HG03575 (cell line): ENCODE measurements around the gene CD79A.
"Not testable (repeated sequence)": the region's sequence is repeated elsewhere in the genome, so short reads cannot be mapped to it uniquely, and the experiment has no call there.

Experiments
- ATAC-seq: cut with Tn5 transposase; IDR thresholded peaks from one replicate; pipeline ENCODE4 v1.9.1; 2021; ENCODE audit not compliant: unreplicated experiment, insufficient number of reproducible peaks, low FRiP score; ENCODE audit errors: extremely low read depth

Gene CD79A

GRCh38 chr19:41914424-41914834, 37.4 kb downstream of the CD79A start:
- ATAC-seq, result not testable (repeated sequence)

DNA sequence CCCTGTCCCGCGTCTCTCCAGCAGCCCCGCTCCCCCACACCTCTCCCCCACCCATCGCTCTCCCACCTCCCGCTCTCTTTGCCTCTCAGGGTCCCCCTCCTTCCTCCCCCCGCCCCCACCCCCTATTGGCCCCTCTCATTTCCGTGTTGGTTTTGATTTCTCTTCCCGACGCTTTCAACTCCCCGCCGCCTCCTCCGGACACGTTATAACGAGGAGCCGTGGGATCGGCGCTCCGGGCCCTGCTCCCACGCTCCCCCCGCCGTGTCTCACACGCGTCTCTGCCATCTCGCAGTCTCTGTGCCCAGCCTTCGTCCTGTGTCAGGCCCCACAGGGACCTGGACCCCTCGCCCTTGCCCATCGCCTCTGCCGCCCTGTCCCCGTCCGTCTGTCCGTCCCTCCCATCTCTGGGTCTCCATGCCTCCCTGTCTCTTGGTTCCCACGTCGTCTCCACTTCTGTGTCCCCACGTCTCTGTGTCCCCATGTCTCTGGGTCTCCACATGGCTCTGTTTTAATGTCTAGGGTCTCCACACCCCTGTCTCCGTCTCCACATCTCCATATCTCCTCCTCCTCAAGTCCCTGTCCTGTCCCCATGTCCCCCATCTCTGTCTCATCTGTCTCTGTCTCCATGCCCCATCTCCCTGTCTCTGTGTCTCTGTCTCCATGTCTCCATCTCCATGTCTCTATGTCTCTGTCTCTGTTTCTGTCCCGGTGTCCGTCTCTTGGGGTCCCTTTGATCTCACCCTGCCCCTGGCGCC, 38.1 kb downstream of the CD79A start:
- ATAC-seq, result no peak

GRCh38 chr19:41915776-41916414, 38.8 kb downstream of the CD79A start:
- no peak for ATAC-seq

- no peak for ATAC-seq
Measured at GRCh38 chr19:41917676-41918075, 40.6 kb downstream of the CD79A start.

DNA sequence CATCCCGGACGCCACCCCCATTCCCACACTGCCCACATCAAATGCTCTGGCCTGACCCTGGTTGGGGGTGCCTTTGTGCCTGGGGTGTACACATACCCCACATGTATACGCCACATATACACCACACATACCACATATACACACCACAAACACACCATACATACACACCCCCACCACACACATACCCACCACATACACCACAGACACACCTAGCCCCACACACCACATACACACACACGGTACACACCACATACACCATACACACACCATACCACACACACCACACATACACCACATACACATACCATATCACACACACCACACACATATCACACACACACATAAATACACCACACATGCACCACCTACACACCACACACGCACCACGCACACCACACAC, 41.0 kb downstream of the CD79A start:
- ATAC-seq, result no peak

DNA sequence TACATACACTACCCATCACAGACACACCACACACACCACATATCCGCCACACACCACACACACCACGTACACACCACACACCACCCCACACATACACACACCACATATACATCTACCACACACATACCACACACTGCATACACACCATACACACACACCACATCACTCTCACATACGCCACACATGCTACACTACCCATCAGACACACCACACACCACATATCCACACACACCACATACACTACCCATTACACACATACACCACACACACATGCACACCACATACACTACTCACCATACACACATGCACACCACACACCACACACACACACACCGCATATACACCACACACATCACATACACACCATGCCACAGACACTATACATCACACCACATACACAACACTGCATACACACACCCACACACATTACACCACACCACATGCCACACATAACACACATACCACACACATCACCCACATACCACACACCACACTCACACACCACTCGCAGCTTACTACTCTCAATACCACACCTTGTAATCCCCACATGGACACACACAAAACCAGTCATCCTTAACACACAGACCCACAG, 41.7 kb downstream of the CD79A start:
- ATAC-seq, result no peak

GRCh38 chr19:41919948-41920712, 43.1 kb downstream of the CD79A start:
- no peak for ATAC-seq

GRCh38 chr19:41920882-41921576, 44.0 kb downstream of the CD79A start:
- ATAC-seq, result no peak

DNA sequence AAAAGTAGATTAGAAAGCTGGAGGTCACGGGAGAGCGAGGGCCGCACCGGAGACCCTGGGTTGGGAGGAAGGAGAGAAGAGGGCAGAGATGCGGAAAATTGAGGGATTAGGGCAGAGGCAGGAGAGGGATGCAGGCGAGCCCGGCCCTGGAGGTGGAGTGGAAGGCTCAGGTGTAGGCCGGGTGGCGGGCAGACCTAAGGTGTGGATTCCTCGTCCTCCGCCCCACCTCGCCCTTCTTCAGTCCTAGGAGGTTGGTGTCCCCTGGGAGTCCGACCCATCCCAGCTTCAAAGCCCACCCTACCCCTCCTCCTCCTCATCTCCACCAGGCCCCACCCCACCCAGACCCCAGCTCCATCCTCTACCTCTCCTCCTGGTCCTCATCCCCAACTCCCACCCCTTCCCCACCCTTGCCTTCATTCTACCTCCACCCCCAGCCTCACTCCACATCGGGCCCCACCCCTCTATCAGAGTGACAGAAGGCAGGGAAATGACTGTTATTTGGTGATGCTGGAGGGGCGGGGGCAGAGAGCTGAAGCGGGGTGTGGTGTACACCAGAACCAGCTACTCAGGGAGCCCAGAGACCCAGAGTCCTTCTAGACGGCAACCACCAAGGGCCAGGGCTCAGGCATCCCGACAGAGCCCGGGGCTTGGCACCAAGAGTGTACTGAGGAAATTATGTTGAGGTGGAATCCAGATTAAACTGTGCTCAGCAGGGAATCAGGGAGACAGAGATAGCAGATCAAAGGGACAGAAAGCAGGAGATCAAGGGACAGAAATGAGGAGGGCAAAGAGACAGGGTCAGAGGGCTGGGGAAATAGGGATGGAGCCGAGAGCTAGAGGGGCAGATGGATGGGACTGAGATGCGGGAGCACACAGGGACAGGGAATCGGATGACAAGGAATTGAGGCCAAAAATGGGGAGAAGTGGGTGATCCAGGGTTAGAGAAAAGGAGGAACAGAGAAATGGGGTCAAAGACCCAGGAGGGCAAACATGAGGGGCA, 44.8 kb downstream of the CD79A start:
- ATAC-seq, result no peak

- no peak for ATAC-seq
Measured at GRCh38 chr19:41922585-41922984, 45.5 kb downstream of the CD79A start.

DNA sequence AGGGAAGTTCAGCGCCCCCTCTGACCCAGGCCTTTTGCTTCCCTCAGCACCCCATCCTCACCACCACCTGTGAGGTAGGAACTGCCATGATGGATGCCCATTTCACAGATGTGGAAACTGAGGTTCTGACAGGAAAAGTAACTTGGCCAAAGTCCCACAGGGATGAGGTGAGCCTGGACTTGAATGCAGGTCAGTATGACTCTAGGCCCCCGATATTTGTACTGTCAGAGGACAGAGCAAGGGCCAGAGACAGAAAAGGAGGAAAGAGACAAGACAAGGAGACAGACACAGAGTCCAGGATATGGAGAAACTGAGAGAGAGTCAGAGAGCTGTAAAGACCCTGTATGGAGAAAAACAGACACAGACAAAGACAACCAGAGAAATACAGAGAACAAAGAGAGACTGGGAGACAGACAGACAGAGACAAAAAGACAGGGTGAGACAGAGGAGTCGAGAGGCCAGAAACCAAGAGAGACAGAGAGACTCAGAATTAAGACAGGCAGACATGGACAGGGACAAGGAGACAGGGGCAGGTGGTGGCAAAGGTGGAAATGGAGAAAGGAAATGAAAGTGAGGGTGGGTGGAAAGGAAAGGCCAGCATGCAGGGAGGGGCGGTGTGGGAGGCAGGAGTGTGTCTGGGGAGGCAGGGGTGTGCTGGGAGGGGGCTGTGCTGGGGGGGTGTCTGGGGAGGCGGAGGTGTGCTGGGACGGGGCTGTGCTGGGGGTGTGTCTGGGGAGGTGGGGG, 46.1 kb downstream of the CD79A start:
- no peak for ATAC-seq

GRCh38 chr19:41924151-41925145, 47.4 kb downstream of the CD79A start:
- ATAC-seq, result no peak

GRCh38 chr19:41925208-41926003, 48.3 kb downstream of the CD79A start:
- ATAC-seq, result no peak

- no peak for ATAC-seq
Measured at GRCh38 chr19:41926028-41926762, 49.1 kb downstream of the CD79A start.
